ENCODE results near the gene MYOM3.
A peak's percentile ranks its signal among the peaks of the same experiment; 100 is the strongest.

MYOM3 gene

GRCh38 chr1:24121406-24121805 is 9.5 kb upstream of the MYOM3 start:
- DNase-seq (ENCODE audit: low read depth): no peak
- no peak for TF ChIP-seq CTCF (IDR thresholded peaks at IDR 0.05; ENCODE audit: low read length, missing control alignments)
- H3K4me3 ChIP-seq (replicated peaks; ENCODE audit: low read depth, low read length): no peak overlapping the region

GRCh38 chr1:24120965-24121364 is 9.0 kb upstream of the MYOM3 start:
- TF ChIP-seq CTCF (IDR thresholded peaks at IDR 0.05; ENCODE audit: low read length, missing control alignments): no peak
- DNase-seq (ENCODE audit: low read depth): no peak
- H3K4me3 ChIP-seq (replicated peaks; ENCODE audit: low read depth, low read length): no peak overlapping the region

GRCh38 chr1:24119859-24120756 is 8.2 kb upstream of the MYOM3 start:
- DNase-seq (ENCODE audit: low read depth): peak; percentile 80
- no peak for TF ChIP-seq CTCF (IDR thresholded peaks at IDR 0.05; ENCODE audit: low read length, missing control alignments)

GRCh38 chr1:24119489-24119858 is 7.5 kb upstream of the MYOM3 start:
- no peak overlapping the region for H3K4me3 ChIP-seq (replicated peaks; ENCODE audit: low read depth, low read length)
- no peak for DNase-seq (ENCODE audit: low read depth)
- TF ChIP-seq CTCF (IDR thresholded peaks at IDR 0.05; ENCODE audit: low read length, missing control alignments): no peak

More at GRCh38 chr1:24119859-24120756, 8.2 kb upstream of the MYOM3 start:
- no peak overlapping the region for H3K4me3 ChIP-seq (replicated peaks; ENCODE audit: low read depth, low read length)

GRCh38 chr1:24118410-24119242 is 6.7 kb upstream of the MYOM3 start:
- H3K4me3 ChIP-seq (replicated peaks; ENCODE audit: low read depth, low read length): no peak overlapping the region
- no peak for DNase-seq (ENCODE audit: low read depth)
- no peak for TF ChIP-seq CTCF (IDR thresholded peaks at IDR 0.05; ENCODE audit: low read length, missing control alignments)

GRCh38 chr1:24117722-24118409 is 5.9 kb upstream of the MYOM3 start:
- DNase-seq (ENCODE audit: low read depth): peak; percentile 23
- no peak overlapping the region for H3K4me3 ChIP-seq (replicated peaks; ENCODE audit: low read depth, low read length)
- no peak for TF ChIP-seq CTCF (IDR thresholded peaks at IDR 0.05; ENCODE audit: low read length, missing control alignments)
